Prostate gland (tissue), 2 donors: Measurements from ENCODE around the gene DPH1.

ENCODE experiments used
- POLR2A ChIP-seq: fragments of 450-650 bp; IDR thresholded peaks from one replicate; pipeline ENCODE4 v1.6.1; 2016; ENCODE audit warnings: antibody characterized with exemption, mild to moderate bottlenecking
- TF ChIP-seq, protein P1 (sequence below), 4 experiments: fragments of 200-600 bp in 2 of 4; fragments of 450-650 bp in 2 of 4; sonication (generic) in 2 of 4; IDR thresholded peaks; 1 replicate in 3 of 4; 2 replicates in 1 of 4; pipeline ENCODE4 v1.5.1; 2016 to 2019; ENCODE audit warnings: antibody characterized with exemption in 4 of 4, mild to moderate bottlenecking in 2 of 4, moderate library complexity in 2 of 4

GRCh38 chr17:2085648-2085949 lies 55.6 kb downstream of the DPH1 start:
- TF ChIP-seq, protein P1, sequence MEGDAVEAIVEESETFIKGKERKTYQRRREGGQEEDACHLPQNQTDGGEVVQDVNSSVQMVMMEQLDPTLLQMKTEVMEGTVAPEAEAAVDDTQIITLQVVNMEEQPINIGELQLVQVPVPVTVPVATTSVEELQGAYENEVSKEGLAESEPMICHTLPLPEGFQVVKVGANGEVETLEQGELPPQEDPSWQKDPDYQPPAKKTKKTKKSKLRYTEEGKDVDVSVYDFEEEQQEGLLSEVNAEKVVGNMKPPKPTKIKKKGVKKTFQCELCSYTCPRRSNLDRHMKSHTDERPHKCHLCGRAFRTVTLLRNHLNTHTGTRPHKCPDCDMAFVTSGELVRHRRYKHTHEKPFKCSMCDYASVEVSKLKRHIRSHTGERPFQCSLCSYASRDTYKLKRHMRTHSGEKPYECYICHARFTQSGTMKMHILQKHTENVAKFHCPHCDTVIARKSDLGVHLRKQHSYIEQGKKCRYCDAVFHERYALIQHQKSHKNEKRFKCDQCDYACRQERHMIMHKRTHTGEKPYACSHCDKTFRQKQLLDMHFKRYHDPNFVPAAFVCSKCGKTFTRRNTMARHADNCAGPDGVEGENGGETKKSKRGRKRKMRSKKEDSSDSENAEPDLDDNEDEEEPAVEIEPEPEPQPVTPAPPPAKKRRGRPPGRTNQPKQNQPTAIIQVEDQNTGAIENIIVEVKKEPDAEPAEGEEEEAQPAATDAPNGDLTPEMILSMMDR (IDR thresholded peaks at IDR 0.05) = no peak
- no peak for TF ChIP-seq POLR2A
